GM06990 (cell line): ENCODE measurements around the gene RAB6B.

ENCODE experiments used
- DNase-seq: peaks from one replicate; pipeline ENCODE4 v3.0.0-alpha.2; 2011; ENCODE audit not compliant: insufficient read length; ENCODE audit errors: extremely low read depth
- H3K27me3 ChIP-seq: replicated peaks from 2 replicates; pipeline ENCODE4 v1.6.0; 2011; ENCODE audit warnings: low read length; ENCODE audit not compliant: control insufficient read depth, insufficient read depth
- H3K36me3 ChIP-seq: 2 replicates; pipeline ENCODE4 v1.5.1; 2011; ENCODE audit warnings: low read length; ENCODE audit not compliant: control insufficient read depth, insufficient read depth
- H3K4me3 ChIP-seq: replicated peaks from 2 replicates; pipeline ENCODE4 v1.5.1; 2011; ENCODE audit warnings: low read depth, mild to moderate bottlenecking, control low read depth, low read length
- TF ChIP-seq, protein P1 (sequence below): IDR thresholded peaks from 2 replicates; pipeline ENCODE4 v1.5.1; 2011; ENCODE audit warnings: low read length, control low read depth, mild to moderate bottlenecking, inconsistent platforms; ENCODE audit not compliant: insufficient read depth, poor library complexity, severe bottlenecking

Gene RAB6B

DNA sequence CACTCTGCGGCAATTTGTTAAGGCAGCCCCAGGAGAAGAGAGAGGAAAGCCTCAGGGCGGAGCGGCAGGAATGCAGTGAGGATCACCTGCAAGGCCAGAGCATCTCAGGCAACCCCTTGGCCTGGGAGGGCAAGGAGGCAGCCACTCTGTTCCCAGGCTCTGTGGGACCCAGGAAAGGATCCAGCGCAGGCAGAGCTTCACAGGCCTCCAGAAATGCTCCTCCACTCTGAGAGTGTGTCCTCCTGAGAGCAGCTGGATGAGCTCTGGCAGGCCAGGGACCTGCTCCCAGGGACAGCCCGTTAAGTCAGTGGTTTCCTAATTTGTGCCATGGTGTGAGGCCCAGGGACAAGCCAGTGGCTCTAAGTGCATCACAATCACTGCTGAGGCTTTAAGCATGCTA, 35.2 kb downstream of the RAB6B start:
- H3K27me3 ChIP-seq: peaks cover 3% of the 10 kb centered on the region; the same call in 1 of the 2 replicates
- no peaks in the 10 kb centered on the region for H3K36me3 ChIP-seq
- TF ChIP-seq, protein P1, sequence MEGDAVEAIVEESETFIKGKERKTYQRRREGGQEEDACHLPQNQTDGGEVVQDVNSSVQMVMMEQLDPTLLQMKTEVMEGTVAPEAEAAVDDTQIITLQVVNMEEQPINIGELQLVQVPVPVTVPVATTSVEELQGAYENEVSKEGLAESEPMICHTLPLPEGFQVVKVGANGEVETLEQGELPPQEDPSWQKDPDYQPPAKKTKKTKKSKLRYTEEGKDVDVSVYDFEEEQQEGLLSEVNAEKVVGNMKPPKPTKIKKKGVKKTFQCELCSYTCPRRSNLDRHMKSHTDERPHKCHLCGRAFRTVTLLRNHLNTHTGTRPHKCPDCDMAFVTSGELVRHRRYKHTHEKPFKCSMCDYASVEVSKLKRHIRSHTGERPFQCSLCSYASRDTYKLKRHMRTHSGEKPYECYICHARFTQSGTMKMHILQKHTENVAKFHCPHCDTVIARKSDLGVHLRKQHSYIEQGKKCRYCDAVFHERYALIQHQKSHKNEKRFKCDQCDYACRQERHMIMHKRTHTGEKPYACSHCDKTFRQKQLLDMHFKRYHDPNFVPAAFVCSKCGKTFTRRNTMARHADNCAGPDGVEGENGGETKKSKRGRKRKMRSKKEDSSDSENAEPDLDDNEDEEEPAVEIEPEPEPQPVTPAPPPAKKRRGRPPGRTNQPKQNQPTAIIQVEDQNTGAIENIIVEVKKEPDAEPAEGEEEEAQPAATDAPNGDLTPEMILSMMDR: no peak
- DNase-seq: no peak
- H3K4me3 ChIP-seq: no peak overlapping the region

DNA sequence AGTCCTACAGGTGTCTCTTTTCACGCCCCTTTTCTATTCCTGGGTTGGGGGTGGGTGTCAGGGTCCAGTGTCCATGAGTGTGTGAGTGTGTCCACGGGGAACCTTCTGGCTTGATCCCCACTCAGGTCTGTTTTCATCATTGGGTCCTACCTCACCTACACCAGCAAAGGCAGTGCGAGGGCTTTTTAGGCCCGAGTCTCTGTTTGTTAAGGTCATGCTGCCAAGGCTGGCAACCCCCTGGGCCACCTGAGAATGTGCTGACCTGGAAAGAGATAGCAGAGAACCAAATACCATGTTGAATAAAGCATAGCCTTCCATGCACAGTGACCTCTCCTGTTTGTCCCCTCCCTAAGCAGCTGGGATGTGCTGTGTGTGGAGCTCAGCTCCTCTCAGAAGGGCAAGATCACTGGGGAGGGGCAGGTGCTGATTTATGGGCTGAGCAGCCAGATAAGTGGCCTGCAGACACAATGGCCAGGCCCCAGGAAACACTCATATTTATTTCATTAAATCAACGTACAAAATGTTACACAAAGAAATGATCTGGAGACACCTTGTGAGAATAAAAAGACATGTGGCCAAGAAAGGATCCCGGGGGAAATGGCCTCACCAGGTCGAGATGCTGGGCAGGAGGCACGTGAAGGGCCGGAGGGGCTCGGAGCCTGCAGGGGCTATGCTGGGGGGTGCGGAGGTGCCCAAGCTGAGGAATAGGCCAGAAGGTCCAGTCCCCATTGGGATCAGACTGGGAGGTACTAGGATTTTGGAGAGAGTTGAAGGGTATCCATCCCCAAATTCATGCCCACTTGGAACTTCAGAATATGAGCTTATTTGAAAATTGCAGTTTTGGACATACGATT, 36.1 kb downstream of the RAB6B start:
- no peak overlapping the region for H3K4me3 ChIP-seq
- DNase-seq: no peak
- TF ChIP-seq, protein P1: no peak
- H3K27me3 ChIP-seq: 0 out of 2 replicates have a peak, but pooled peaks cover 1% of the 10 kb centered on the region
- no peaks in the 10 kb centered on the region for H3K36me3 ChIP-seq

DNA sequence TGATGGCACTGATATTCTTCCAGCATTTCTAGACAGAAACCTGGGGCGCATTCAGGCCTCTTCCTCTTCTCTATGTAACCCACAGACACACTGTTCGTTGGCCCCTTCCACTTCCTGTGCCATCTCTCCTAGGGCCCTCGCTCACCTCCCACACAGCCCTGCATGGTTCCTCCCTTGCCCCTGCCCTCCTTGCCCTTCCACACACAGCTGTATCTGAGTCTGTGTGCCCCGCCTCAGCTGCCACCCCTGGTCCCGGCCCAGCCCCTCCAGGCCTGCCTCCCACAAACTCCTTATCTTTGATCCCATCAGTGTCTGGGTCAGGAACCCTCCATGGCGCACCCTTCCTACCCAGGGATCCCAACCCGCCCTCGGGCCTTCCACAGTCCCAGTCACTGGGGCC, 37.9 kb downstream of the RAB6B start:
- H3K36me3 ChIP-seq: no peaks in the 10 kb centered on the region
- no peak overlapping the region for H3K4me3 ChIP-seq
- TF ChIP-seq, protein P1: no peak
- H3K27me3 ChIP-seq: no peaks in the 10 kb centered on the region
- DNase-seq: no peak

DNA sequence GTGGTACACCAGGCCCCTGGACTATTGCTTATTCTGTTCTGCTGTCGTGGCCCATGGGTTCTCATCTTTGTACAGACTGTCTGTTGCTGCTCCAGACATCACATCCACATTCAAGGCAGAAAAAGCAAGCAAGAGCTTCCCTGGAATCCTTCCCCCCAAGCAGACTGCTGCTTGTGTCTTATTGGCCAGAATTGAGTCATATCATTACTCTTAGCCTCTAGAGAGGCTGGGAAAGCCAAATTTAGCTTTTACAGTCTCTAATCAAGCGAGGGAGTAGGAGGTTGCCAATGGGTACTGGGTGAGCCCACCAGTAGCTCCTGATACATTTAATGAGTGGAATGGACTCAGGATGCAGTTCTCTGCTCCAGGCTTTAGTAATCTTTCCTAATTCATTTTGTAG, 39.4 kb downstream of the RAB6B start:
- TF ChIP-seq, protein P1: no peak
- no peak for DNase-seq
- H3K36me3 ChIP-seq: no peaks in the 10 kb centered on the region
- no peaks in the 10 kb centered on the region for H3K27me3 ChIP-seq
- H3K4me3 ChIP-seq: no peak overlapping the region

DNA sequence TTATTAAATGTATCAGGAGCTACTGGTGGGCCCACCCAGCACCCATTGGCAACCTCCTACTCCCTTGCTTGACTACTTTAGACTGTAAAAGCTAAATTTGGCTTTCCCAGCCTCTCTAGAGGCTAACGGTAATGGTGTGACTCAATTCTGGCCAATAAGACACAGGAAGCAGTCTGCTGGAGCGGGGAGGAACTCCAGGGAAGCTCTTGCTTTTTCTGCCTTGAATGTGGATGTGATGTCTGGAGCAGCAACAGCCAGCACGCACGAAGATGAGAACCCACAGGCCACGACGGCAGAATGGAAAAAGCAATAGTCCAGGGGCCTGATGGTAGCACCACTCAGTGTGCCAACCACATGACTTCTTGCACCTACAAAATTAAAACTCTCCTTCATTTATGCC, 39.9 kb downstream of the RAB6B start:
- Histone ChIP-seq H3K36me3 (no peaks in the 10 kb centered on the region), H3K4me3 (no peak overlapping the region), H3K27me3 (no peaks in the 10 kb centered on the region)
- no peak for DNase-seq
- TF ChIP-seq, protein P1: no peak
